ENCODE measurements around the gene CEP290. TPM values are rescaled to one million over a fixed set of nuclear protein-coding genes. Genes with fewer than 3 reads are reported as not detected.
A peak's percentile ranks its signal among the peaks of the same experiment; 100 is the strongest.
"Not testable (repeated sequence)": the region's sequence is repeated elsewhere in the genome, so short reads cannot be mapped to it uniquely, and the experiment has no call there.

Gene CEP290
- total RNA-seq, 1 donor from 2014 or later: 8.1 TPM

DNA sequence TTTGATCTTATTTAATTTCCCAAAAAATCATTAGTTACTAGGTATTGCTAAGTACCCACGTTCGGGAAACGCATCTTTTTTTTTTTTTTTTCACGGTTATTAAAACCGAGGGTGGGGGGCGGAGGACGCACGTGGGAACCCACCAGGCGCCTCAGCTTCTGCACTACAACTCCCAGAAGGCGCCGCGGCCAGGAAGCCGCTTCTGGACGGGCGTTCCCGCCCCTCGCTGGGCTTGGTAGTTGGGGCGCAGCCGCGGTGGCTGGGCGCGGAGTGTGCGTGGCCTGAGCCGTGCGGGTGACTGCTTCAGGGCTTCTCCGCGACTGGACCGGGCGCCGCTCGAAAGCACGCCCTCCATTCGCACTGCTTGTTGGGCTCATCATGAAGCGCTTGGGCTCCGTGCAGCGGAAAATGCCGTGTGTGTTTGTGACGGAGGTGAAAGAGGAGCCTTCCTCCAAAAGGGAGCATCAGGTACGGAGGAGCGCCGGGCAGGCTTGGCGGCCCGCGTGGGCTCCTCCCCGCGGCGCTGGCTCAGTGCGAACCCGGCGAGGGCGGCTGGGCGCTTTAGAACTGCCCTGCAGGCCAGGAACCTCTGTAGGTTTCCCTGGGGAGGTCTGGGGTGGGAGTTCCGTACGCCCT lies 106.5 kb downstream of the CEP290 start:
- no peaks in the 10 kb centered on the region for H3K36me3 ChIP-seq
- intact Hi-C loops (cut with micrococcal nuclease): no loop called here
- TF ChIP-seq, protein P1, sequence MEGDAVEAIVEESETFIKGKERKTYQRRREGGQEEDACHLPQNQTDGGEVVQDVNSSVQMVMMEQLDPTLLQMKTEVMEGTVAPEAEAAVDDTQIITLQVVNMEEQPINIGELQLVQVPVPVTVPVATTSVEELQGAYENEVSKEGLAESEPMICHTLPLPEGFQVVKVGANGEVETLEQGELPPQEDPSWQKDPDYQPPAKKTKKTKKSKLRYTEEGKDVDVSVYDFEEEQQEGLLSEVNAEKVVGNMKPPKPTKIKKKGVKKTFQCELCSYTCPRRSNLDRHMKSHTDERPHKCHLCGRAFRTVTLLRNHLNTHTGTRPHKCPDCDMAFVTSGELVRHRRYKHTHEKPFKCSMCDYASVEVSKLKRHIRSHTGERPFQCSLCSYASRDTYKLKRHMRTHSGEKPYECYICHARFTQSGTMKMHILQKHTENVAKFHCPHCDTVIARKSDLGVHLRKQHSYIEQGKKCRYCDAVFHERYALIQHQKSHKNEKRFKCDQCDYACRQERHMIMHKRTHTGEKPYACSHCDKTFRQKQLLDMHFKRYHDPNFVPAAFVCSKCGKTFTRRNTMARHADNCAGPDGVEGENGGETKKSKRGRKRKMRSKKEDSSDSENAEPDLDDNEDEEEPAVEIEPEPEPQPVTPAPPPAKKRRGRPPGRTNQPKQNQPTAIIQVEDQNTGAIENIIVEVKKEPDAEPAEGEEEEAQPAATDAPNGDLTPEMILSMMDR (IDR thresholded peaks at IDR 0.05; ENCODE audit: borderline replicate concordance): no peak

DNA sequence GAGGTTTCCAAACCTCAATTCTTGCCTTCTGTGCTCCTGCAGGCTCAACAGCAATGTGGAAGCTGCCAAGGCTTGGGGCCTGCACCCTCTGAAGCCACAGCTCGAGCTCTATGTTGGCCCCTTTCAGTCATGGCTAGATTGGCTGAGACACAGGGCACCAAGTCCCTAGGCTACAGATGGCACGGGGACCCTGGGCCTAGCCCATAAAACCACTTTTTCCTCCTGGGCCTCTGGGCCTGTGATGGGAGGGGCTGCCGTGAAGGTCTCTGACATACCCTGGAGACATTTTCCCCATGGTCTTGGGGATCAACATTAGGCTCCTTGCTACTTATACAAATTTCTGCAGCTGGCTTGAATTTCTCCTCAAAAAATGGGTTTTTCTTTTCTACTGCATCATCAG lies 110.7 kb downstream of the CEP290 start:
- H3K4me3 ChIP-seq; DNase-seq; H3K27ac ChIP-seq (replicated peaks); H3K36me3 ChIP-seq; intact Hi-C loops (cut with micrococcal nuclease); H3K9me3 ChIP-seq (replicated peaks); H3K27me3 ChIP-seq (ENCODE audit: low read depth): not testable (repeated sequence)
- H3K4me1 ChIP-seq: peaks cover 15% of the 10 kb centered on the region

More for the DNA sequence above, 106.5 kb downstream of the CEP290 start:
- peak overlapping the region; percentile 75 for H3K27ac ChIP-seq (replicated peaks)
- peak overlapping the region; percentile 81 for H3K4me3 ChIP-seq
- no peaks in the 10 kb centered on the region for H3K27me3 ChIP-seq (ENCODE audit: low read depth)
- H3K9me3 ChIP-seq (replicated peaks): no peaks in the 10 kb centered on the region
- H3K4me1 ChIP-seq: peaks cover 43% of the 10 kb centered on the region
- DNase-seq: peak; percentile 89

DNA sequence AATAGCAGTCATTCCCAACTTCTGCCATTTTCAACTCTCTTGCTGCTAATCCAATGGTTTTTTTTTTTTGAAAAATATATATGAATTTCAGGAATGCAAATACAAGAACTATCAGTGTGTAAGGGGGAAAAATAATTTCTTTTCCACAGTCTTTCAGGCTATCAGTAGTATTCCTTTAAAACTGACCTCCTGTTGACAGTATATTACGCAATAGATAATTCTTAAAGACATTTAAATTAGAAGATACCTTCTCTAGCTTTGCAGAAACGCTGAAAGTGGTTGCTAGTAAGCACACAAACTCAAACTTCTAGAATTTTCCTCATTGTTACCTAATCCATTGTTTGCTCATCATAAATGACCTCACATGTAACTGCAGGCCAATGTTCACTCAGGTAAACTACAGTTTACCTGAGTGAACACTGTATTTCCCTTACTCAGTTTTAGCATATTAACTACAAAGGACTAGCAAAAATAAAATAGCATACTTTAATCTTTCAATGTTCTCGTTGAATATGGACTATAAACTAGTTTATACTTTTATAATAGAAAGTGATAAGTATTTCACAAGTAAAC lies 112.7 kb downstream of the CEP290 start, which contains the start of gene C12orf50:
Gene C12orf50 (minus strand): TSS at position 309 of the 573 bp plus-strand sequence. CDS start 2,439 bp downstream, outside the sequence.
- no peak for DNase-seq
- Histone ChIP-seq H3K27ac (replicated peaks) (no peak within 1 kb of the TSS), H3K36me3 (no peaks in the 10 kb centered on the region), H3K9me3 (replicated peaks) (no peaks in the 10 kb centered on the region), H3K27me3 (ENCODE audit: low read depth) (no peaks in the 10 kb centered on the region), H3K4me1 (no peaks in the 10 kb centered on the region), H3K4me3 (no peak within 1 kb of the TSS)
- intact Hi-C loops (cut with micrococcal nuclease): no loop called here
- TF ChIP-seq, protein P1 (IDR thresholded peaks at IDR 0.05; ENCODE audit: borderline replicate concordance): no peak

DNA sequence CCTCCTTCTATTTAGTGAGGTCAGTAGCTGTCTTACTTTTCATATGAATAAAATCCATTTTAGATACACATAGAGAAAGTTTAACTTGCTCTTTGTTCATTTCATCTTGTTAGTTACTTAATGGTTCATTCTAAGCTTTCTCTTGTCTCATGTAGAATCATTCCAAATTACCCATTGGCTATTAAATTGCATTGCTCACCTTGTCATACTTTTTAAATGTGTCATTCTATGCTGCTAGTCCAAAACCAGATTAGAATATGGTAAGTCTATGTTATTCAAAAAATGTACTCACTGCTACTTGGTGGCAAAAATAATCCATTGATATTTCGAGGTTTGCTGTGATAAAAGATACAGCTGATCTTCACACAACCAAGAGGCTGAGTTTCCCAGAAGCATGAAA lies 115.7 kb downstream of the CEP290 start:
- DNase-seq: no peak
- Histone ChIP-seq H3K27me3 (ENCODE audit: low read depth) (no peaks in the 10 kb centered on the region), H3K4me3 (no peak overlapping the region), H3K27ac (replicated peaks) (no peak overlapping the region), H3K36me3 (no peaks in the 10 kb centered on the region), H3K9me3 (replicated peaks) (no peaks in the 10 kb centered on the region), H3K4me1 (no peaks in the 10 kb centered on the region)
- TF ChIP-seq, protein P1 (IDR thresholded peaks at IDR 0.05; ENCODE audit: borderline replicate concordance): no peak
- intact Hi-C loops (cut with micrococcal nuclease): no loop called here

DNA sequence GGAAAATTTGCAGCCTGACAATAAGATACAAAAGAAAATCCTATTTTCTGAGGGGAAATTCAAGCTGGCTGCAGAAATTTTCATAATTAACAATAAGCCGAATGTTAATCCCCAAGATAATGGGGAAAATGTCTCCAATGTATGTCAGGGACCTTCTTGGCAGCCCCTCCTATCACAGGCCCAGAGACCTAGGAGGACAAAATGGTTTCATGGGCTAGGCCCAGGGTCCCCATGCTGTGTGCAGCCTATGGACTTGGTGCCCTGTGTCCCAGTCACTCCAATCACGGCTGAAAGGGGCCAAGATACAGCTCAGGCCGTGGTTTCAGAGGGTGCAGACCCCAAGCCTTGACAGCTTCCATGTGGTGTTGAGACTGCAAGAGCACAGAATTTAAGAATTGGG lies 123.9 kb downstream of the CEP290 start:
- H3K27ac ChIP-seq (replicated peaks): no peak overlapping the region
- no peaks in the 10 kb centered on the region for H3K36me3 ChIP-seq
- intact Hi-C loops (cut with micrococcal nuclease): no loop called here
- TF ChIP-seq, protein P1 (IDR thresholded peaks at IDR 0.05; ENCODE audit: borderline replicate concordance): no peak
- no peaks in the 10 kb centered on the region for H3K27me3 ChIP-seq (ENCODE audit: low read depth)
- no peak for DNase-seq
- H3K4me1 ChIP-seq: no peaks in the 10 kb centered on the region
- H3K4me3 ChIP-seq: no peak overlapping the region
- peaks cover 14% of the 10 kb centered on the region for H3K9me3 ChIP-seq (replicated peaks)

DNA sequence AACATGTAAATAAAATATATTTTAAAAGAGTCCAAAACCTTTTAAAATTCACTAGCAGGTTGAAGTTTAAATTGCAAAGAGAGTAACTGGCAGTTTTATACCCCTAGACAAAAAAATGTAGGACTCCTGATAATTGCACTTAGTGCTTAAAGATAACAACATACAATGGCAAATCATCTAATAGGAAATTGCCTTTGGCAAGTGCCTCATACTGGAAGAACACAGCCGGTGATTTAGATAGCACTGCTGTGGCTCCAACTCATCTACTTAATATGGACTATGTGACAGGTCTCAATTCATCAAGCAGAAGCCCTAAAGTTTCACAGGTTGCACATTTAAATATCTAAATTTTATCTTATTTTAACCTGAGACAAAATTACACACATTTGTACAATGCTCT lies 126.1 kb downstream of the CEP290 start:
- H3K4me1 ChIP-seq: no peaks in the 10 kb centered on the region
- intact Hi-C loops (cut with micrococcal nuclease): no loop called here
- H3K36me3 ChIP-seq: no peaks in the 10 kb centered on the region
- H3K27ac ChIP-seq (replicated peaks): no peak overlapping the region
- TF ChIP-seq, protein P1 (IDR thresholded peaks at IDR 0.05; ENCODE audit: borderline replicate concordance): no peak
- no peaks in the 10 kb centered on the region for H3K27me3 ChIP-seq (ENCODE audit: low read depth)
- no peak for DNase-seq
- H3K9me3 ChIP-seq (replicated peaks): peaks cover 14% of the 10 kb centered on the region
- no peak overlapping the region for H3K4me3 ChIP-seq

Measured in left ventricle myocardium inferior (tissue), 1 donor.